ENCODE data around the gene SLC22A7.
"Not testable (repeated sequence)": the region's sequence is repeated elsewhere in the genome, so short reads cannot be mapped to it uniquely, and the experiment has no call there.

SLC22A7 gene

GRCh38 chr6:43295456-43295855 lies 2.6 kb upstream of the SLC22A7 start:
- DNase-seq (ENCODE audit: low read depth): no peak
- no peak for TF ChIP-seq CTCF (IDR thresholded peaks at IDR 0.05; ENCODE audit: insufficient read depth, low read depth, low read length, missing control alignments)
- no peak overlapping the region for H3K4me3 ChIP-seq (ENCODE audit: low read depth, low read length)

DNA sequence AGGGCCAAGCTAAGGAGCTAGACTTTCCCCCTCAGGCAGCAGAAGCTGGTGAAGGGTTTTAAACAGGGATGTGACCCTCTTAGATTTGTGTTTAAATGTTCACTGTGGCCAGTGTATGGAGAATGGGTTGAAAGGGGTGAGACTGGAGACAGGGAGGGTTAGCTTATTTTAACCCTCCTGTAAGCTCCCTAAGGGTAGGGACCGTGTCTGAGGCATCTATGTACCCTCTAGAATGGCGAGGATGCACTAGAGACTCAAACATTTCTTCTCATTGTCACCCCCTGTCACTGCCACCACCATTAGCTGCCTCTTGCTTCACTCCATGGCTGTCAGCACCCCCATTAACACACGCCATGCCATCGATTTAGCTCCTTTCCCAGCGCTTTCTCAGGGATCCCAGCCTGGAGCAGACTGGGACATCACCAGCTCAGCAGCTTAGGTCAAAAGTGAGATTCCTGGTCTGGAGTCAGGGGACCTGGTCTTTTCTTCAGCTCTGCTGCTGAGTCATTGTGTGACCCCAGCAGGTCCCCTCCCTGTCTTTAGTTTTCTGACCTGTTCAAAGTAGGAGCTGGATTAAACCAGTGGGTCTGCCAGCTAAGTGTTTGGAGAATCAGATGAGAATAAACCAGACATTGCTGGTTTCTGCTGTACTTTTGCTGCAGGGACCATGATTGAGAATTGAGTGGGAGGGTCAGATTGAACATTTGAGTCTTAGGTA lies 1.1 kb upstream of the SLC22A7 start:
- DNase-seq (ENCODE audit: low read depth): no peak
- H3K4me3 ChIP-seq (ENCODE audit: low read depth, low read length): no peak overlapping the region
- TF ChIP-seq CTCF (IDR thresholded peaks at IDR 0.05; ENCODE audit: insufficient read depth, low read depth, low read length, missing control alignments): no peak

DNA sequence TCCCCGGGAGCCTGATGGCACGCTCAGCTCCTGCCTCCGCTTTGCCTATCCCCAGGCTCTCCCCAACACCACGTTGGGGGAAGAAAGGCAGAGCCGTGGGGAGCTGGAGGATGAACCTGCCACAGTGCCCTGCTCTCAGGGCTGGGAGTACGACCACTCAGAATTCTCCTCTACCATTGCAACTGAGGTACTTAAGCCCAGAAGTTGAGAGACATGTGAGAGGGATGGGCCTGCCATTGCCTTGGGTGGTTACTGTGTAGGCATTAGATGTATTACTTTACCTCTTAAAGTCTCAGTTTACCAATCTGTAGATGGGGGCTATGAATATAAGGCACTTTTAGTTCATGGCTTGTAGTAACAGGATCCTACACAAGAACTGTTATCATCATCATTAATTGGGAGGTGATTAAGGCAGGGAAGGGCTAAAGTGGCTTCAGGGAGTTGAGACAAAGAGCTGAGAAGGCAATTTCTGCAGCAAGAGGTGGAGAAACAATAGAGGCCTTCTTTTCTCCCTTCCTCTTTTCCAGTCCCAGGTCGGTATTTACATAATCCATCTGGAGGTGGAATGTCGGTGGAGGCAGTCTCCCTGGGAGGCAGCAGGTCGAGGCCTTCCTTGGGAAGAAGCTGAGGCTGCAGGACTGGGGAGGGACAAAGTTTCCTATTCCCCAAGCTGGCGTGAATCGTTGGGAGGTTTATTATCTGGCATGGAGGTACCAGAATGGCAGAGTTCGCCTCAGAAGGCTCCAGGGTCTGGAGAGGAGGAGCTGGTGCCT lies 691 bp downstream of the SLC22A7 start:
- TF ChIP-seq CTCF (IDR thresholded peaks at IDR 0.05; ENCODE audit: insufficient read depth, low read depth, low read length, missing control alignments): no peak

DNA sequence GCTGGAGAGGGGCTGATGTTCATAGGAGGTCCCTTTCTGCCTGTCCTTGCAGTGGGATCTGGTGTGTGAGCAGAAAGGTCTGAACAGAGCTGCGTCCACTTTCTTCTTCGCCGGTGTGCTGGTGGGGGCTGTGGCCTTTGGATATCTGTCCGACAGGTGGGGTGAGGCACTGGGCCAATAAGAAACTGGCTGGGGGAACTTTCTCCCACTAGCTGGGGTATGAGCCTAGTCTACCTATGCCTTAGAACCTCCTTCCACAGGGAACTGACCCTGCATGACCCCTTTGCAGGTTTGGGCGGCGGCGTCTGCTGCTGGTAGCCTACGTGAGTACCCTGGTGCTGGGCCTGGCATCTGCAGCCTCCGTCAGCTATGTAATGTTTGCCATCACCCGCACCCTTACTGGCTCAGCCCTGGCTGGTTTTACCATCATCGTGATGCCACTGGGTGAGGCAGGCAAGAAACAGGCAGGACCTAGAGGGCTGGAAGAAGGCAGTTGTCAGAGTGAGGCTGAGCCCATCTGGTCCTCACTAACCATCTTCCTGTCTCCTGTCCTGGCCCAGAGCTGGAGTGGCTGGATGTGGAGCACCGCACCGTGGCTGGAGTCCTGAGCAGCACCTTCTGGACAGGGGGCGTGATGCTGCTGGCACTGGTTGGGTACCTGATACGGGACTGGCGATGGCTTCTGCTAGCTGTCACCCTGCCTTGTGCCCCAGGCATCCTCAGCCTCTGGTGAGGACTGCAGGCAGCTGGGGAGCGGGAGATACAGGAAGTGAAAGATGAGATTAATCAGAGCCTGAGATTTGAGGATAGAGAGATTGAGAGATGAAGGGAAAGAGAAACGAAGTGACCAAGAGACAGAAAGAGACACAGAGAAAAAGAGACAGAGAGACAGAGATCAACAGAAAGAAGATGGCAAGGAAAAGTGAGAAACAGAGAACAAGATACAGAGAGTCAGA lies 1.6 kb downstream of the SLC22A7 start:
- DNase-seq (ENCODE audit: low read depth): no peak

More for the DNA sequence above, 691 bp downstream of the SLC22A7 start:
- H3K4me3 ChIP-seq (ENCODE audit: low read depth, low read length): no peak overlapping the region
- no peak for DNase-seq (ENCODE audit: low read depth)

DNA sequence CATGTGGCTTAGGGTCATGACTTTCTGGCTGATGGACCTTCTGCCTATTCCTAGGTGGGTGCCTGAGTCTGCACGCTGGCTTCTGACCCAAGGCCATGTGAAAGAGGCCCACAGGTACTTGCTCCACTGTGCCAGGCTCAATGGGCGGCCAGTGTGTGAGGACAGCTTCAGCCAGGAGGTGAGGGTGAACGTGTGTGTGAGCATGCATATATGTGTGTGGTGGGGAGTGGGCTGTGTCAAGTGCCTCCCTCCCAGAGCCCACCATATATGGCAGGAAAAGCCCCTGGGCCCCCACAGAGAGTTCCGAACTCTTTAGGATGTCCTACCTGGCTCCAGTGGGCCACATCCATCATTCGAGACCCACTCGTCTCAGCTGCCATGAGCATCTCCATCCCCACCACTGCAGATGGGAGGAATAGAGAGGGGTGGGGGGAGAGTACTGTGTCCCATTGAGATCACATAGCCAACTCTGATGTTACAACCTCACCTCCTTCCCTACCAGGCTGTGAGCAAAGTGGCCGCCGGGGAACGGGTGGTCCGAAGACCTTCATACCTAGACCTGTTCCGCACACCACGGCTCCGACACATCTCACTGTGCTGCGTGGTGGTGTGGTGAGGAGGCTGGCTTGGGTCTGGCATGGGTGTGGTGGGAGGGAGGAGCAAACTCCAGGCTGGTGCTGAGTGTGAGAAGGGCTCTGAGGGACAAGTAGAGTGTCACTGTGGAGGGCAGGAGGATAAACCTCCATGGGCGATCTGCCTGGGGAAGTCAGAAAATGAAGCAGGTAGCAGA lies 3.2 kb downstream of the SLC22A7 start:
- DNase-seq (ENCODE audit: low read depth): no peak
- no peak overlapping the region for H3K4me3 ChIP-seq (ENCODE audit: low read depth, low read length)
- TF ChIP-seq CTCF (IDR thresholded peaks at IDR 0.05; ENCODE audit: insufficient read depth, low read depth, low read length, missing control alignments): no peak

More for the DNA sequence above, 1.6 kb downstream of the SLC22A7 start:
- no peak for TF ChIP-seq CTCF (IDR thresholded peaks at IDR 0.05; ENCODE audit: insufficient read depth, low read depth, low read length, missing control alignments)
- no peak overlapping the region for H3K4me3 ChIP-seq (ENCODE audit: low read depth, low read length)

DNA sequence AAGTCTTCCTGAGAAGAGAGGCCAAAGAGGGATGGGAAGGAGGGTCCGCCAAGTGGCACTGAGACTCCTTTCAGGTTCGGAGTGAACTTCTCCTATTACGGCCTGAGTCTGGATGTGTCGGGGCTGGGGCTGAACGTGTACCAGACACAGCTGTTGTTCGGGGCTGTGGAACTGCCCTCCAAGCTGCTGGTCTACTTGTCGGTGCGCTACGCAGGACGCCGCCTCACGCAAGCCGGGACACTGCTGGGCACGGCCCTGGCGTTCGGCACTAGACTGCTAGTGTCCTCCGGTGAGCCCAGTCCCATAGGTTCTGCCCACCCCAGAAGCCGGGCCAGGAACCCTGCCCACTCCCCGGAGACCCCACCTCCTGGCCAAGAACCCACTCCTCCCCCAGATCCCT lies 4.1 kb downstream of the SLC22A7 start:
- no peak for DNase-seq (ENCODE audit: low read depth)
- no peak for TF ChIP-seq CTCF (IDR thresholded peaks at IDR 0.05; ENCODE audit: insufficient read depth, low read depth, low read length, missing control alignments)
- no peak overlapping the region for H3K4me3 ChIP-seq (ENCODE audit: low read depth, low read length)

DNA sequence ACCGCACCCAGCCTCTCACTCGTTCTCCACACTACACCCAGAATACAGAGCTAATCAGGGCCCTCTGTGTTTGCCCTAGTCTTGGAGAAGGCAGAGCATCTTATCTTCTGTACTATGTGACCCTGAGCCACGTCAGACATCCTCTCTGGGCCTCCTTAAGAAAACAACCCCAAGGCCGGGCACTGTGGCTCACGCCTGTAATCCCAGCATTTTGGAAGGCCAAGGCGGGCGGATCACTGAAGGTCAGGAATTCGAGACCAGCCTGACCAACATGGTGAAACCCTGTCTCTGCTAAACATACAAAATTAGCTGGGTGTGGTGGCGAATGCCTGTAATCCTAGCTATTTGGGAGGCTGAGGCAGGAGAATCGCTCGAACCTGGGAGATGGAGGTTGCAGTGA lies 4.9 kb downstream of the SLC22A7 start:
- H3K4me3 ChIP-seq (ENCODE audit: low read depth, low read length); DNase-seq (ENCODE audit: low read depth): not testable (repeated sequence)
